Measurements from ENCODE around the gene MYO3B.

DNA sequence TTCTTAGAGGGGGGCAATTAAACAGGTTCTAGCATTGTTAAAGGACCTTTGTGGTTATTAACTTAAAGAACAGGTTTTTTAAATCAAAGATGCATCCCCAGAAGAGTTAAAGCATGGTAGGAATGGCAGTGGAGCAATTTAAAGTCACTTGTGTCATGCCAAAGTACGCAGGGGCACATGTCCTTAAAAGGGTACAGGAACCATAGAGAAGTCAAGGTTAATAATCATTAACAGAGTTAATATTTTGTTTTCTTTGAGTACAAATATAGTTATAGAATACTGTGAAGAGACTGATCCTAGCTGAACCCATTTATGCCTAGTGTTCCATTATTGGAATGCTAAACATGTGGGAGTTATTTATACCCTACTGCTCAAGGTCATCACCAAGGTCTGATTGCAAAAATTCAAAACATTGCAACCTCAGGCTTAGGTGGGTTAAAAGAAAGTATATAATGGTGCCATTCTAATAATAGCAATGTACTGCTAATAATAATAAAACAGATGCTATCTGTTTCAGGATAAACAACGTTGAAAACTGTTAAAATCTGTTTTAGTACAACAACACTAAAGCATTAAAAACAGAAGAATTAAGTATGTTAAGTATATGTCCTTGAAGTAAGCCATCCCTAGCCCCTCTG lies 216.0 kb downstream of the MYO3B start:
- TF ChIP-seq, protein P1, sequence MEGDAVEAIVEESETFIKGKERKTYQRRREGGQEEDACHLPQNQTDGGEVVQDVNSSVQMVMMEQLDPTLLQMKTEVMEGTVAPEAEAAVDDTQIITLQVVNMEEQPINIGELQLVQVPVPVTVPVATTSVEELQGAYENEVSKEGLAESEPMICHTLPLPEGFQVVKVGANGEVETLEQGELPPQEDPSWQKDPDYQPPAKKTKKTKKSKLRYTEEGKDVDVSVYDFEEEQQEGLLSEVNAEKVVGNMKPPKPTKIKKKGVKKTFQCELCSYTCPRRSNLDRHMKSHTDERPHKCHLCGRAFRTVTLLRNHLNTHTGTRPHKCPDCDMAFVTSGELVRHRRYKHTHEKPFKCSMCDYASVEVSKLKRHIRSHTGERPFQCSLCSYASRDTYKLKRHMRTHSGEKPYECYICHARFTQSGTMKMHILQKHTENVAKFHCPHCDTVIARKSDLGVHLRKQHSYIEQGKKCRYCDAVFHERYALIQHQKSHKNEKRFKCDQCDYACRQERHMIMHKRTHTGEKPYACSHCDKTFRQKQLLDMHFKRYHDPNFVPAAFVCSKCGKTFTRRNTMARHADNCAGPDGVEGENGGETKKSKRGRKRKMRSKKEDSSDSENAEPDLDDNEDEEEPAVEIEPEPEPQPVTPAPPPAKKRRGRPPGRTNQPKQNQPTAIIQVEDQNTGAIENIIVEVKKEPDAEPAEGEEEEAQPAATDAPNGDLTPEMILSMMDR (IDR thresholded peaks at IDR 0.05; ENCODE audit: insufficient read depth, low read length, poor library complexity, severe bottlenecking): no peak
- no peak for TF ChIP-seq EZH2phosphoT487 (conservative IDR thresholded peaks at IDR 0.05; ENCODE audit: low read length)

Data from SU-DHL-6 (cell line).